ENCODE measurements around the gene LIG1. TPM values are rescaled to one million over a fixed set of nuclear protein-coding genes. Genes with fewer than 3 reads are reported as not detected.

Gene LIG1
- total and polyA plus RNA-seq, 2 donors (not counting 3 experiments of a cell fraction or from before 2014, with no cell fraction given) = 64.0 to 94.7 TPM

DNA sequence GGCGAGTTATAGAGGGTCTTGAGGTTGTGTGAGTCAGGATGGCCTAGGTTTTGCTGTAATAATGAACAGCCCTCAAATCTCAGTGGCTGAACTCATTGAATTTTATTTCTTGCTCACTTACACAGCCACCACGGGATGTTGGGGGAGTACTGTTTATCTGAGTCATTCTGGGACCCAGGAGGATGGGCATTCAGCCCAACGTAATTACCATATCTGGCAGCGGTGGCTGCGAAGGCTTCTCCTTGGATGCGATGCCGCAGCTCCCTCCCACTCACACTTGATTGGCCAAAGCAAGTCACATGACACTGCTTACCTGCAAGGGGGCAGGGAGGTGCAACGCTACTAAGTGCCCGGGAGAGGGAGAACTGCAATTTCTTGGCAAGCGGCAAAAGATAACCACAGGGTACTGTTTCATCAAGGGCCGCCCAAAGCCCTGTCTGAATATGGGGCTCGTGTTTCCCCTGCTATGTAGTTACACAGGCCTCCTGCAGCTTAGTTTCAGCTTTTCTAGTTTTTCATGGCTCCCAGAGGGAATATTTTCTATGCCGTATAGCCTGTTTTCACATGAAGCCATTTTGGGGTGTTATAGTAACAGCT is 20.2 kb upstream of the LIG1 start:
- no peak for TF ChIP-seq EZH2 (IDR thresholded peaks at IDR 0.05; ENCODE audit: borderline replicate concordance, low read depth, low read length, severe bottlenecking)
- TF ChIP-seq JUN (IDR thresholded peaks at IDR 0.05; ENCODE audit: borderline replicate concordance, insufficient read depth, insufficient read length, low read depth) = no peak
- TF ChIP-seq GATA2 (IDR thresholded peaks at IDR 0.05; ENCODE audit: insufficient read depth, insufficient read length, low read depth, low read length) = no peak
- TF ChIP-seq, protein P1, sequence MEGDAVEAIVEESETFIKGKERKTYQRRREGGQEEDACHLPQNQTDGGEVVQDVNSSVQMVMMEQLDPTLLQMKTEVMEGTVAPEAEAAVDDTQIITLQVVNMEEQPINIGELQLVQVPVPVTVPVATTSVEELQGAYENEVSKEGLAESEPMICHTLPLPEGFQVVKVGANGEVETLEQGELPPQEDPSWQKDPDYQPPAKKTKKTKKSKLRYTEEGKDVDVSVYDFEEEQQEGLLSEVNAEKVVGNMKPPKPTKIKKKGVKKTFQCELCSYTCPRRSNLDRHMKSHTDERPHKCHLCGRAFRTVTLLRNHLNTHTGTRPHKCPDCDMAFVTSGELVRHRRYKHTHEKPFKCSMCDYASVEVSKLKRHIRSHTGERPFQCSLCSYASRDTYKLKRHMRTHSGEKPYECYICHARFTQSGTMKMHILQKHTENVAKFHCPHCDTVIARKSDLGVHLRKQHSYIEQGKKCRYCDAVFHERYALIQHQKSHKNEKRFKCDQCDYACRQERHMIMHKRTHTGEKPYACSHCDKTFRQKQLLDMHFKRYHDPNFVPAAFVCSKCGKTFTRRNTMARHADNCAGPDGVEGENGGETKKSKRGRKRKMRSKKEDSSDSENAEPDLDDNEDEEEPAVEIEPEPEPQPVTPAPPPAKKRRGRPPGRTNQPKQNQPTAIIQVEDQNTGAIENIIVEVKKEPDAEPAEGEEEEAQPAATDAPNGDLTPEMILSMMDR (IDR thresholded peaks at IDR 0.05; ENCODE audit: extremely low read depth in 1 of 2, insufficient read depth in 1 of 2, low read depth in 1 of 2, low read length in 2 of 2) = no peak

DNA sequence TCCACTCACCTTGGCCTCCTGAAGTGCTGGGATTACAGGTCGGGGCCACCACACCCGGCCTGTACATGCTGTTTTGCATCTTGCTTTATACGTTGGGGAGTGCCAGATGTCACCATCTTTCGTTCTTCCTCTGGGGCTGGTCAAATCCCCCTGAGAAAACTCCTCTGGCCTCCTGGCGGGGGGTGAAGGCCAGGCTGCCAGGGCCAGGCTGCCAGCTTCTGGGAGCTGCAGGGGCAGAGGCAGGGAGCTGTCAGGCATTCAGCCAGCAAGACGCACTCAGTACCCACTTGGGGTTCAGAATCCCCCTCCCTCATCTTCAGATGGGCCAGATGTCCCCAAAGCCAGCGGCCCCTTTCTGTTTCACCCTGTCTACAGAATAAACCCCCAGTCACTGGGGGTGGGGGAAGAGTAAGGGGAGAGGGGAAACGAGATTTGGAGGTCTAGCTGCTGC is 16.4 kb upstream of the LIG1 start:
- no peaks in the 10 kb centered on the region for H3K79me2 ChIP-seq (ENCODE audit: control insufficient read depth, insufficient read depth, low read length)
- CTCF ChIA-PET = no interaction called here
- FAIRE-seq = no peak
- H2AFZ ChIP-seq (ENCODE audit: low read depth, low read length) = no peak overlapping the region
- no peaks in the 10 kb centered on the region for H3K4me1 ChIP-seq (ENCODE audit: control insufficient read depth, extremely low read depth, insufficient read depth, low read length)
- TF ChIP-seq, protein P2, sequence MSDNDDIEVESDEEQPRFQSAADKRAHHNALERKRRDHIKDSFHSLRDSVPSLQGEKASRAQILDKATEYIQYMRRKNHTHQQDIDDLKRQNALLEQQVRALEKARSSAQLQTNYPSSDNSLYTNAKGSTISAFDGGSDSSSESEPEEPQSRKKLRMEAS (IDR thresholded peaks at IDR 0.05; ENCODE audit: insufficient read depth, insufficient read length) = no peak
- TF ChIP-seq JUN (IDR thresholded peaks at IDR 0.05; ENCODE audit: borderline replicate concordance, insufficient read depth, insufficient read length, low read depth) (no peak), FOS (IDR thresholded peaks at IDR 0.05; ENCODE audit: borderline replicate concordance, insufficient read depth, low read length) (no peak), EZH2 (IDR thresholded peaks at IDR 0.05; ENCODE audit: borderline replicate concordance, low read depth, low read length, severe bottlenecking) (no peak), POLR2AphosphoS5 (IDR thresholded peaks at IDR 0.05; ENCODE audit: insufficient read depth, low read depth, low read length) (no peak), GATA2 (IDR thresholded peaks at IDR 0.05; ENCODE audit: insufficient read depth, insufficient read length, low read depth, low read length) (no peak), POLR2A (IDR thresholded peaks at IDR 0.05; ENCODE audit: low read depth, low read length) (no peak)
- TF ChIP-seq, protein P1 (IDR thresholded peaks at IDR 0.05; ENCODE audit: extremely low read depth in 1 of 2, insufficient read depth in 1 of 2, low read depth in 1 of 2, low read length in 2 of 2) = no peak
- no peak overlapping the region for H3K9ac ChIP-seq (replicated peaks; ENCODE audit: extremely low read depth, insufficient read depth, low read length)
- POLR2A ChIA-PET = interaction anchor here (0.7 kb wide), 1 partner anchor 50 kb away, joined by 3 read pairs; no protein-coding TSS in a partner anchor
- H3K9me3 ChIP-seq (replicated peaks; ENCODE audit: control insufficient read depth, insufficient read depth, low read length) = no peaks in the 10 kb centered on the region
- no peak overlapping the region for H3K4me2 ChIP-seq (ENCODE audit: insufficient read depth, low read length)
- H3K9me1 ChIP-seq (replicated peaks; ENCODE audit: control insufficient read depth, extremely low read depth, insufficient read depth, low read length) = no peaks in the 10 kb centered on the region
- no peak for DNase-seq (ENCODE audit: low read depth, low spot score)
- H3K4me3 ChIP-seq (replicated peaks in 1 of 3; ENCODE audit: insufficient read depth in 1 of 3, low read depth in 1 of 3, low read length in 3 of 3) = no peak overlapping the region
- no peaks in the 10 kb centered on the region for H4K20me1 ChIP-seq (replicated peaks; ENCODE audit: control insufficient read depth, extremely low read depth, insufficient read depth, low read length)
- no peak overlapping the region for H3K27ac ChIP-seq (ENCODE audit: insufficient read depth, low read depth, low read length)
- BruUV-seq (replicated peaks) = no TSS peak
- dilution Hi-C loops (cut with MboI; ENCODE audit: extremely low pct_ligation_motif_present, low sequenced_read_pairs) = no loop called here
- no peaks in the 10 kb centered on the region for H3K27me3 ChIP-seq (ENCODE audit: control insufficient read depth in 2 of 2, insufficient read depth in 2 of 2, low read length in 2 of 2)
- intact Hi-C loops (cut with micrococcal nuclease) = no loop called here
- H3K36me3 ChIP-seq (ENCODE audit: control insufficient read depth in 2 of 2, extremely low read depth in 1 of 2, insufficient read depth in 2 of 2, low read length in 2 of 2) = peaks cover 0 to 2% of the 10 kb centered on the region in 2 experiments

More for the DNA sequence above, 20.2 kb upstream of the LIG1 start:
- H3K9me3 ChIP-seq (replicated peaks; ENCODE audit: control insufficient read depth, insufficient read depth, low read length) = no peaks in the 10 kb centered on the region
- no peak overlapping the region for H3K27ac ChIP-seq (ENCODE audit: insufficient read depth, low read depth, low read length)
- H3K9me1 ChIP-seq (replicated peaks; ENCODE audit: control insufficient read depth, extremely low read depth, insufficient read depth, low read length) = no peaks in the 10 kb centered on the region
- no peaks in the 10 kb centered on the region for H3K36me3 ChIP-seq (ENCODE audit: control insufficient read depth in 2 of 2, extremely low read depth in 1 of 2, insufficient read depth in 2 of 2, low read length in 2 of 2)
- no peak overlapping the region for H3K4me3 ChIP-seq (replicated peaks in 1 of 3; ENCODE audit: insufficient read depth in 1 of 3, low read depth in 1 of 3, low read length in 3 of 3)
- no peak overlapping the region for H2AFZ ChIP-seq (ENCODE audit: low read depth, low read length)
- no peaks in the 10 kb centered on the region for H4K20me1 ChIP-seq (replicated peaks; ENCODE audit: control insufficient read depth, extremely low read depth, insufficient read depth, low read length)
- dilution Hi-C loops (cut with MboI; ENCODE audit: extremely low pct_ligation_motif_present, low sequenced_read_pairs) (no loop called here), intact Hi-C loops (cut with micrococcal nuclease) (no loop called here)
- POLR2A ChIA-PET = no interaction called here
- no peaks in the 10 kb centered on the region for H3K79me2 ChIP-seq (ENCODE audit: control insufficient read depth, insufficient read depth, low read length)
- no peaks in the 10 kb centered on the region for H3K4me1 ChIP-seq (ENCODE audit: control insufficient read depth, extremely low read depth, insufficient read depth, low read length)
- CTCF ChIA-PET = interaction anchor here (1.3 to 2.4 kb wide), 5 partner anchors 9 to 83 kb away, joined by 3 to 11 read pairs (median 5); no protein-coding TSS in a partner anchor
- H3K27me3 ChIP-seq (ENCODE audit: control insufficient read depth in 2 of 2, insufficient read depth in 2 of 2, low read length in 2 of 2) = no peaks in the 10 kb centered on the region
- H3K9ac ChIP-seq (replicated peaks; ENCODE audit: extremely low read depth, insufficient read depth, low read length) = no peak overlapping the region
- FAIRE-seq (no peak), DNase-seq (ENCODE audit: low read depth, low spot score) (no peak)
- H3K4me2 ChIP-seq (ENCODE audit: insufficient read depth, low read length) = no peak overlapping the region
- no TSS peak for BruUV-seq (replicated peaks)

All from endothelial cell of umbilical vein (primary cell).